ENCODE measurements around the gene HIVEP2. TPM values are rescaled to one million over a fixed set of nuclear protein-coding genes. Genes with fewer than 3 reads are reported as not detected.

Gene HIVEP2
- polyA plus RNA-seq, 2 of the 4 experiments (the other 2 are of a cell fraction) = 2.2 to 2.6 TPM

- DNase-seq (ENCODE audit: low read depth in 1 of 2, low spot score in 1 of 2) (no peak), ATAC-seq (no peak), FAIRE-seq (no peak)
- no peaks in the 10 kb centered on the region for H3K4me1 ChIP-seq
- no peaks in the 10 kb centered on the region for H3K9me3 ChIP-seq
- WGBS (ENCODE audit: missing lambda C conversion rate) = 10% methylated on average over 1 of the region's 1 CpG
- TF ChIP-seq E2F6 (IDR thresholded peaks at IDR 0.05; ENCODE audit: borderline replicate concordance, low read depth) (no peak), ELK1 (IDR thresholded peaks at IDR 0.05; ENCODE audit: low read depth, low read length) (no peak), CBX2 (IDR thresholded peaks at IDR 0.05; ENCODE audit: borderline replicate concordance, low read depth) (no peak), KDM5A (IDR thresholded peaks at IDR 0.05) (no peak), RARB (CRISPR knock-in tag; IDR thresholded peaks at IDR 0.05) (no peak), EHF (CRISPR knock-in tag; IDR thresholded peaks at IDR 0.05) (no peak), POLR2A (IDR thresholded peaks at IDR 0.05; ENCODE audit: low read length) (no peak)
- CTCF ChIA-PET = no interaction called here
- H3K4me2 ChIP-seq = no peak overlapping the region
- POLR2A ChIA-PET = no interaction called here
- H3K27ac ChIP-seq = no peak overlapping the region
- no peak overlapping the region for H3K4me3 ChIP-seq
Observed at GRCh38 chr6:142956726-142957125, 11.8 kb upstream of the HIVEP2 start.

GRCh38 chr6:142954844-142955243, 9.9 kb upstream of the HIVEP2 start:
- no peak for DNase-seq (ENCODE audit: low read depth in 1 of 2, low spot score in 1 of 2)
- FAIRE-seq = no peak
- POLR2A ChIA-PET = no interaction called here
- H3K4me3 ChIP-seq = no peak overlapping the region
- 62% methylated on average over 2 of the region's 2 CpGs for WGBS (ENCODE audit: missing lambda C conversion rate)
- H3K27ac ChIP-seq = no peak overlapping the region
- no peak overlapping the region for H3K4me2 ChIP-seq
- H3K9me3 ChIP-seq = no peaks in the 10 kb centered on the region
- ATAC-seq = no peak
- TF ChIP-seq EP300 (IDR thresholded peaks at IDR 0.05) (no peak), KDM1A (IDR thresholded peaks at IDR 0.05; ENCODE audit: low read depth) (no peak), MAZ (IDR thresholded peaks at IDR 0.05; ENCODE audit: borderline replicate concordance, low read depth, low read length) (no peak), FOSB (CRISPR knock-in tag; IDR thresholded peaks at IDR 0.05) (no peak), HOXA7 (CRISPR knock-in tag; IDR thresholded peaks at IDR 0.05) (no peak), SMC3 (IDR thresholded peaks at IDR 0.05) (no peak), BCL3 (IDR thresholded peaks at IDR 0.05) (no peak), TFCP2L1 (CRISPR knock-in tag; IDR thresholded peaks at IDR 0.05) (no peak), NPAS2 (CRISPR knock-in tag; IDR thresholded peaks at IDR 0.05; ENCODE audit: borderline replicate concordance) (no peak), KDM5A (IDR thresholded peaks at IDR 0.05) (no peak)
- 0 out of 3 replicates have a peak, but pooled peaks cover 3% of the 10 kb centered on the region for H3K4me1 ChIP-seq
- CTCF ChIA-PET = no interaction called here

- H3K4me2 ChIP-seq = no peak overlapping the region
- H3K9me3 ChIP-seq = no peaks in the 10 kb centered on the region
- ChIA-PET POLR2A (no interaction called here), CTCF (no interaction called here)
- H3K27ac ChIP-seq = no peak overlapping the region
- FAIRE-seq = no peak
- ATAC-seq = no peak
- no peak overlapping the region for H3K4me3 ChIP-seq
- 70% methylated on average over 5 of the region's 5 CpGs for WGBS (ENCODE audit: missing lambda C conversion rate)
- H3K4me1 ChIP-seq = 0 out of 3 replicates have a peak, but pooled peaks cover 3% of the 10 kb centered on the region
- TF ChIP-seq HMGXB4 (CRISPR knock-in tag; IDR thresholded peaks at IDR 0.05; ENCODE audit: borderline replicate concordance) (no peak), PHF8 (IDR thresholded peaks at IDR 0.05; ENCODE audit: borderline replicate concordance, low read depth) (no peak), RAD21 (conservative IDR thresholded peaks at IDR 0.05 in 1 of 2, IDR thresholded peaks at IDR 0.05 in 1 of 2) (no peak), USF2 (IDR thresholded peaks at IDR 0.05) (no peak), HOXB5 (CRISPR knock-in tag; IDR thresholded peaks at IDR 0.05) (no peak), HEYL (CRISPR knock-in tag; IDR thresholded peaks at IDR 0.05) (no peak), CHD2 (IDR thresholded peaks at IDR 0.05; ENCODE audit: low read length, partially characterized antibody) (no peak), MAX (IDR thresholded peaks at IDR 0.05) (no peak), FOXS1 (CRISPR knock-in tag; IDR thresholded peaks at IDR 0.05) (no peak), SREBF2 (IDR thresholded peaks at IDR 0.05) (no peak), NFE2L2 (conservative IDR thresholded peaks at IDR 0.05; ENCODE audit: low read length) (no peak), RCOR1 (IDR thresholded peaks at IDR 0.05; ENCODE audit: low read depth, low read length) (no peak), POLR2AphosphoS2 (conservative IDR thresholded peaks at IDR 0.05; ENCODE audit: low read length) (no peak), ZNF302 (CRISPR knock-in tag; IDR thresholded peaks at IDR 0.05) (no peak)
- no peak for DNase-seq (ENCODE audit: low read depth in 1 of 2, low spot score in 1 of 2)
Observed at GRCh38 chr6:142953373-142954273, 8.6 kb upstream of the HIVEP2 start.
